GM19468 (cell line): Measurements from ENCODE around the gene RBM20.
"Not testable (repeated sequence)": the region's sequence is repeated elsewhere in the genome, so short reads cannot be mapped to it uniquely, and the experiment has no call there.

Source experiments
- ATAC-seq: cut with Tn5 transposase; IDR thresholded peaks from one replicate; pipeline ENCODE4 v1.9.1; 2021; ENCODE audit warnings: mild to moderate bottlenecking, moderate library complexity, moderate number of reproducible peaks; ENCODE audit not compliant: unreplicated experiment; ENCODE audit errors: extremely low read depth

RBM20 gene

GRCh38 chr10:110646417-110647135, 2.4 kb downstream of the RBM20 start:
- no peak for ATAC-seq

GRCh38 chr10:110647136-110647430, 2.9 kb downstream of the RBM20 start:
- no peak for ATAC-seq

GRCh38 chr10:110648692-110649346, 4.7 kb downstream of the RBM20 start:
- ATAC-seq, result no peak

GRCh38 chr10:110649347-110650264, 5.5 kb downstream of the RBM20 start:
- no peak for ATAC-seq

- no peak for ATAC-seq
These were observed 6.1 kb downstream of the RBM20 start for GRCh38 chr10:110650265-110650668.

- ATAC-seq, result no peak
These were observed 7.2 kb downstream of the RBM20 start for GRCh38 chr10:110651044-110651958.

- no peak for ATAC-seq
These were observed 8.5 kb downstream of the RBM20 start for GRCh38 chr10:110652475-110653118.

- no peak for ATAC-seq
These were observed 11.2 kb downstream of the RBM20 start for GRCh38 chr10:110655320-110655719.

GRCh38 chr10:110656612-110657011, 12.5 kb downstream of the RBM20 start:
- ATAC-seq, result no peak

GRCh38 chr10:110657973-110658691, 14.0 kb downstream of the RBM20 start:
- ATAC-seq, result no peak

GRCh38 chr10:110659558-110659957, 15.4 kb downstream of the RBM20 start:
- ATAC-seq, result no peak

- ATAC-seq, result not testable (repeated sequence)
These were observed 16.2 kb downstream of the RBM20 start for GRCh38 chr10:110660289-110660688.

- no peak for ATAC-seq
These were observed 17.2 kb downstream of the RBM20 start for GRCh38 chr10:110661292-110661691.

- ATAC-seq, result no peak
These were observed 20.6 kb downstream of the RBM20 start for GRCh38 chr10:110664483-110665420.

GRCh38 chr10:110666259-110666658, 22.1 kb downstream of the RBM20 start:
- ATAC-seq, result not testable (repeated sequence)

- ATAC-seq, result no peak
These were observed 22.5 kb downstream of the RBM20 start for GRCh38 chr10:110666673-110667072.

GRCh38 chr10:110667620-110668343, 23.6 kb downstream of the RBM20 start:
- ATAC-seq, result no peak
